GM18870 (cell line): ENCODE measurements around the gene OSBP2.

Source experiments
- ATAC-seq: cut with Tn5 transposase; IDR thresholded peaks from one replicate; pipeline ENCODE4 v1.9.1; 2021; ENCODE audit warnings: moderate library complexity; ENCODE audit not compliant: unreplicated experiment

OSBP2 gene

DNA sequence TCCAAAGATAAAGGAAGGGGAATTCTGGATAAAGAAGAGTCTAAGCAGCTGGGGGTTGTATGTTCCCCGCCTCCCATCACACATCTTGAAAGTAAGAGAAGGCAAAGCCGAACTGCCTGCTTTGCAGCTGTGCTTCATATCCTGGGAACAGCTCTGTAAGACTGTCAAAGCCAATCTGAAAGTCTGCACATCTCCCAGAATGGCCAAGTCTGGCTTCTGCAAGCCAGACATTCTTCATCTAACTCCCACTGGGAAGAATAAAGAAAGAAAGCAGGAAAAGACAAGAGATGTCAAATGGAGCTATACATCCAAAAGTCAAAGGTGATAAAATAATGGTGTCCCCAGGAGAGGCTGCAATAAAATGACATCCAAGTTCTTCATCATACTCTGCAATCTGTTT, 258.5 kb downstream of the OSBP2 start:
- no peak for ATAC-seq

DNA sequence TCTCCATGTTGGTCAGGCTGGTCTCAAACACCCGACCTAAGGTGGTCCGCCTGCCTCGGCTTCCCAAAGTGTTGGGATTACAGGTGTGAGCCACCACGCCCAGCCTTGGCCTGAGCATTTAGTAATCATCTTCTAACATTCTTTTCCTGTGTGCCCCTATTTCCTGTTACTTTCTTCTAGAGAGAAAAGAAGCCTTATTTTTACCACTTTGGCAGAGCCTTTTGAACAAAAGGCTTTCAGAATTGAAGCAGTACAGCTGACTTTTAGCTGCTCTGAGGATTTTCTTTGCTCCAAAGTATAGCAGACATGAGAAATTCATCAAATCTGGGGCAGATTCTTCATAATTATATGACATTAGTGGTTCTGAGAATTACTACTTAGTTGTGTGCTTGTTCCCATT, 260.5 kb downstream of the OSBP2 start:
- ATAC-seq: no peak
